Endothelial cell of umbilical vein (primary cell): ENCODE data around the gene FBXL3.

Experiments used
- CTCF ChIP-seq, 2 donors: IDR thresholded peaks; 1 replicate in 1 of 2; 2 replicates in 1 of 2; pipeline ENCODE4 v1.5.1; 2011; ENCODE audit warnings: low read length in 2 of 2, mild to moderate bottlenecking in 2 of 2, moderate library complexity in 2 of 2, control low read depth in 1 of 2, inconsistent platforms in 1 of 2, low read depth in 1 of 2; ENCODE audit not compliant: insufficient read depth in 1 of 2; ENCODE audit errors: extremely low read depth in 1 of 2
- EZH2 ChIP-seq: IDR thresholded peaks from 2 replicates; pipeline ENCODE4 v1.6.1; 2012; ENCODE audit warnings: borderline replicate concordance, low read depth, mild to moderate bottlenecking, moderate library complexity, low read length, inconsistent platforms; ENCODE audit not compliant: severe bottlenecking
- FOS ChIP-seq: IDR thresholded peaks from 2 replicates; pipeline ENCODE4 v1.6.1; 2011; ENCODE audit warnings: mild to moderate bottlenecking, low read length, moderate library complexity, borderline replicate concordance; ENCODE audit not compliant: insufficient read depth
- JUN ChIP-seq: IDR thresholded peaks from 2 replicates; pipeline ENCODE4 v1.6.1; 2011; ENCODE audit warnings: borderline replicate concordance, low read depth; ENCODE audit not compliant: insufficient read length, insufficient read depth
- MAX ChIP-seq: IDR thresholded peaks from 2 replicates; pipeline ENCODE4 v1.6.1; 2011; ENCODE audit not compliant: insufficient read depth, insufficient read length
- MYC ChIP-seq: IDR thresholded peaks from one replicate; pipeline ENCODE4 v1.6.1; 2011; ENCODE audit warnings: mild to moderate bottlenecking, low read depth, low read length
- POLR2A ChIP-seq: IDR thresholded peaks from 2 replicates; pipeline ENCODE4 v1.6.1; 2012; ENCODE audit warnings: low read depth, mild to moderate bottlenecking, control low read depth, low read length
- POLR2AphosphoS5 ChIP-seq: IDR thresholded peaks from 2 replicates; pipeline ENCODE4 v1.6.1; 2012; ENCODE audit warnings: low read depth, mild to moderate bottlenecking, control low read depth, low read length, moderate library complexity; ENCODE audit not compliant: insufficient read depth

DNA sequence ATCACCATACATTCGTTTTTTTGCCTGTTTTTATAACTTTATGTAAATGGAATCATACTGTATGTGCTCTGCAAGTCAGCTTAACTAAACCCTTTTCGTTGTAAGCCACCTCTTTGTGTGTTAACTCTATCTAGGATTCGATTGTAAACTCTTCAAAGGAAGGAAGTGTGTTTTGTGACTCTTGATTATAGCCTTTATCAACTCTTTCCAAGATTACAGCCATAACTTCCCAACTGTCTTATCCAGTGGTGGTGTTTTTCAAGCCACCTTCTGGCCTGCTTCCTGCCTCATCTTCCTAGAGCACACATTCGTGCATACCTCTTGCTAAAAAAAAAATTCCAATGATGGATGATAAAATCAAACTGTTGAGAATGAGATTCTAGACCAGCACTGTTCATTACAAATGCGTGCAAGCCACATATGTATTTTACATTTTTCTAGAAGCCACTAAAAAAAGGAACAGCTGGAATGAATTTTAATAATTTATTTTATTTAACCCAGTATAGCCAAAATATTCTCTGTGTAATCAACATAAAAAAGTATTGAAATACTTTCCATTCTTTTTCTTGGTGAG lies 12.0 kb upstream of the FBXL3 start:
- TF ChIP-seq EZH2: no peak
- no peak for TF ChIP-seq POLR2A
- TF ChIP-seq CTCF (IDR thresholded peaks at IDR 0.05; ENCODE audit: extremely low read depth in 1 of 2, insufficient read depth in 1 of 2, low read depth in 1 of 2, low read length in 2 of 2): no peak
- no peak for TF ChIP-seq POLR2AphosphoS5
- TF ChIP-seq FOS: no peak
- TF ChIP-seq MYC: no peak
- no peak for TF ChIP-seq MAX
- TF ChIP-seq JUN: no peak
